HepG2 (cell line): ENCODE data around the gene CPT1A. TPM values are rescaled to one million over a fixed set of nuclear protein-coding genes. Genes with fewer than 3 reads are reported as not detected.

Source experiments
- ARID5B ChIP-seq: IDR thresholded peaks from 2 replicates; pipeline ENCODE4 v1.4.0; 2020; ENCODE audit warnings: mild to moderate bottlenecking, missing genetic modification reagents
- CBX2 ChIP-seq, 2 experiments: fragments of 200-600 bp in 1 of 2; sonication (generic); formaldehyde crosslinking in 1 of 2; IDR thresholded peaks; 2 replicates each; pipeline versions ENCODE4 v1.7.0 to v1.8.1; 2018 to 2022; ENCODE audit warnings: low read depth in 2 of 2, low read length in 1 of 2, mild to moderate bottlenecking in 1 of 2, missing genetic modification reagents in 1 of 2
- DRAP1 ChIP-seq: IDR thresholded peaks from 2 replicates; pipeline ENCODE4 v1.6.1; 2016; ENCODE audit warnings: missing genetic modification reagents, missing compliant biosample characterization
- GFI1 ChIP-seq: sonication (generic); formaldehyde crosslinking; IDR thresholded peaks from 2 replicates; pipeline ENCODE4 v1.5.0; 2020; ENCODE audit warnings: missing genetic modification reagents, mild to moderate bottlenecking, borderline replicate concordance
- MAFK ChIP-seq, 2 experiments: IDR thresholded peaks in 1 of 2; conservative IDR thresholded peaks in 1 of 2; 2 replicates each; pipeline ENCODE4 v1.6.1; 2011; ENCODE audit warnings: improper control_type of control experiment in 2 of 2, low read length in 2 of 2
- NR2F2 ChIP-seq: IDR thresholded peaks from 2 replicates; pipeline ENCODE4 v1.6.1; 2012; ENCODE audit warnings: low read depth, inconsistent platforms, borderline replicate concordance
- REPIN1 ChIP-seq: sonication (generic); formaldehyde crosslinking; IDR thresholded peaks from 2 replicates; pipeline ENCODE4 v1.8.0; 2022; ENCODE audit warnings: missing genetic modification reagents, low read depth, mild to moderate bottlenecking, borderline replicate concordance
- THAP9 ChIP-seq: sonication (generic); formaldehyde crosslinking; IDR thresholded peaks from 2 replicates; pipeline ENCODE4; 2020; ENCODE audit warnings: missing genetic modification reagents, mild to moderate bottlenecking, borderline replicate concordance
- ZNF513 ChIP-seq: sonication (generic); formaldehyde crosslinking; conservative IDR thresholded peaks from 2 replicates; pipeline ENCODE4 v1.5.0; 2020; ENCODE audit warnings: missing genetic modification reagents
- ZNF552 ChIP-seq: sonication (generic); formaldehyde crosslinking; IDR thresholded peaks from 2 replicates; pipeline ENCODE4 v1.9.0; 2022; ENCODE audit warnings: missing genetic modification reagents, mild to moderate bottlenecking, borderline replicate concordance
- ZNF768 ChIP-seq: sonication (generic); formaldehyde crosslinking; IDR thresholded peaks from 2 replicates; pipeline ENCODE4 v1.4.0; 2020; ENCODE audit warnings: missing genetic modification reagents
- polyA plus RNA-seq, 8 experiments: library from polyadenylated mRNA; depleted of rRNA in 3 of 8; stranded (reverse) in 7 of 8; unstranded in 1 of 8; fragments of >200 nt; fragmentation: Illumina TruSeq in 4 of 8; extraction: Trizol in 4 of 8; gene quantifications; 2 replicates each; pipeline versions ENCODE4 v1.2.1 to v1.2.3, GENCODE V29; 2011 to 2016; ENCODE audit warnings: low read depth in 4 of 8, missing spikeins in 1 of 8, mixed read lengths in 1 of 8; ENCODE audit not compliant: insufficient read depth in 1 of 8
- total RNA-seq, 5 experiments: library from RNA; depleted of rRNA; stranded (reverse); fragments of >200 nt; fragmentation: Illumina TruSeq; extraction: Trizol; gene quantifications; 2 replicates each; pipeline ENCODE4 v1.2.3, GENCODE V29; 2016; ENCODE audit warnings: low read depth in 1 of 5
- TF ChIP-seq, protein P1 (sequence below), 2 experiments: sonication (generic) in 1 of 2; formaldehyde crosslinking in 1 of 2; IDR thresholded peaks; 2 replicates each; pipeline versions ENCODE4 v1.4.0 to v1.6.1; 2018 to 2020; ENCODE audit warnings: missing genetic modification reagents in 2 of 2, borderline replicate concordance in 1 of 2, low read depth in 1 of 2, mild to moderate bottlenecking in 1 of 2, missing biosample characterization in 1 of 2

CPT1A gene
- total and polyA plus RNA-seq, 2 of the 13 experiments (the other 11 are each of a cell fraction or from before 2014, with no cell fraction given), result 7.0 to 7.1 TPM

GRCh38 chr11:68843703-68844312, 2.1 kb upstream of the CPT1A start (continued):
- peak; percentile 72 for TF ChIP-seq THAP9 (CRISPR knock-in tag)
- TF ChIP-seq ARID5B (CRISPR knock-in tag), result peak; percentile 89
- peak; percentile 90 for TF ChIP-seq GFI1 (CRISPR knock-in tag)
- 0 out of 2 replicates have a peak, but pooled peaks have one; percentile 32 for TF ChIP-seq NR2F2
- TF ChIP-seq ZNF513 (CRISPR knock-in tag), result no peak
- TF ChIP-seq DRAP1, result no peak; the same call in 1 of the 2 replicates
- peak; percentile 88 for TF ChIP-seq REPIN1 (CRISPR knock-in tag)
- TF ChIP-seq MAFK (conservative IDR thresholded peaks at IDR 0.05 in 1 of 2, IDR thresholded peaks at IDR 0.05 in 1 of 2; ENCODE audit: low read length in 2 of 2), result no peak
- peak; percentile 94 for TF ChIP-seq ZNF552 (CRISPR knock-in tag)
- peak; percentile 83; the same call in 1 of the 2 replicates for TF ChIP-seq ZNF768 (CRISPR knock-in tag)
- no peak for TF ChIP-seq CBX2 (IDR thresholded peaks at IDR 0.05; ENCODE audit: low read depth, low read length)
- no peak for TF ChIP-seq CBX2 (CRISPR knock-in tag; IDR thresholded peaks at IDR 0.05; ENCODE audit: low read depth)
- TF ChIP-seq, protein P1, sequence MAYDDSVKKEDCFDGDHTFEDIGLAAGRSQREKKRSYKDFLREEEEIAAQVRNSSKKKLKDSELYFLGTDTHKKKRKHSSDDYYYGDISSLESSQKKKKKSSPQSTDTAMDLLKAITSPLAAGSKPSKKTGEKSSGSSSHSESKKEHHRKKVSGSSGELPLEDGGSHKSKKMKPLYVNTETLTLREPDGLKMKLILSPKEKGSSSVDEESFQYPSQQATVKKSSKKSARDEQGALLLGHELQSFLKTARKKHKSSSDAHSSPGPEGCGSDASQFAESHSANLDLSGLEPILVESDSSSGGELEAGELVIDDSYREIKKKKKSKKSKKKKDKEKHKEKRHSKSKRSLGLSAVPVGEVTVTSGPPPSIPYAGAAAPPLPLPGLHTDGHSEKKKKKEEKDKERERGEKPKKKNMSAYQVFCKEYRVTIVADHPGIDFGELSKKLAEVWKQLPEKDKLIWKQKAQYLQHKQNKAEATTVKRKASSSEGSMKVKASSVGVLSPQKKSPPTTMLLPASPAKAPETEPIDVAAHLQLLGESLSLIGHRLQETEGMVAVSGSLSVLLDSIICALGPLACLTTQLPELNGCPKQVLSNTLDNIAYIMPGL (CRISPR knock-in tag; IDR thresholded peaks at IDR 0.05; ENCODE audit: borderline replicate concordance in 1 of 2, low read depth in 1 of 2), result peak; percentile 68 to 71; a peak in 3 of 4 replicates
